GM23338 (cell line): Measurements from ENCODE around the gene XYLT1. TPM values are rescaled to one million over a fixed set of nuclear protein-coding genes. Genes with fewer than 3 reads are reported as not detected.

Source experiments
- ATAC-seq: fragments of 200-7000 bp; cut with Tn5 transposase; 3 replicates; pipeline ENCODE4 v1.9.1; 2020
- DNase-seq: peaks from one replicate; pipeline ENCODE4 v3.0.0-alpha.2; 2015; ENCODE audit warnings: low spot score
- H2AFZ ChIP-seq: fragments of 200-600 bp; sonication (generic); 2 replicates; pipeline ENCODE4 v1.8.0; 2016; ENCODE audit warnings: antibody characterized with exemption, mild to moderate bottlenecking, moderate library complexity
- H3F3A ChIP-seq: fragments of 200-600 bp; sonication (generic); replicated peaks from 2 replicates; pipeline ENCODE4 v1.8.0; 2017; ENCODE audit warnings: antibody characterized with exemption, mixed run types, low read depth
- H3K27ac ChIP-seq: fragments of 200-600 bp; sonication (generic); 2 replicates; pipeline ENCODE4 v1.6.1; 2016; ENCODE audit warnings: low read depth
- H3K27me3 ChIP-seq: fragments of 200-600 bp; sonication (generic); 2 replicates; pipeline ENCODE4 v1.8.0; 2016; ENCODE audit warnings: mild to moderate bottlenecking, mixed run types, moderate library complexity; ENCODE audit not compliant: insufficient read depth
- H3K36me3 ChIP-seq: fragments of 200-600 bp; sonication (generic); 2 replicates; pipeline ENCODE4 v1.8.0; 2016; ENCODE audit warnings: mild to moderate bottlenecking; ENCODE audit not compliant: insufficient read depth
- H3K4me1 ChIP-seq: fragments of 200-600 bp; sonication (generic); 2 replicates; pipeline ENCODE4 v1.8.0; 2016; ENCODE audit warnings: mild to moderate bottlenecking, moderate library complexity; ENCODE audit not compliant: insufficient read depth
- H3K4me2 ChIP-seq: fragments of 200-600 bp; sonication (generic); 2 replicates; pipeline ENCODE4 v1.7.1; 2017; ENCODE audit warnings: mixed run types
- H3K4me3 ChIP-seq: fragments of 200-600 bp; sonication (generic); 2 replicates; pipeline ENCODE4 v1.6.1; 2016; ENCODE audit warnings: mixed run types
- H3K79me2 ChIP-seq: fragments of 200-600 bp; sonication (generic); replicated peaks from 2 replicates; pipeline ENCODE4 v1.8.0; 2017; ENCODE audit warnings: mild to moderate bottlenecking; ENCODE audit not compliant: insufficient read depth
- H3K9me2 ChIP-seq: fragments of 200-600 bp; sonication (generic); 2 replicates; pipeline ENCODE4 v1.8.0; 2017; ENCODE audit not compliant: insufficient read depth
- H4K20me1 ChIP-seq: fragments of 200-600 bp; sonication (generic); replicated peaks from 2 replicates; pipeline ENCODE4 v1.8.0; 2017; ENCODE audit warnings: mild to moderate bottlenecking; ENCODE audit not compliant: insufficient read depth
- H3K27ac Mint-ChIP-seq: 2 replicates; pipeline ENCODE4 v1.8.0; 2020; ENCODE audit warnings: inconsistent platforms, mild to moderate bottlenecking, moderate library complexity, mixed read lengths
- H3K27me3 Mint-ChIP-seq: 3 replicates; pipeline ENCODE4 v1.8.0; 2022; ENCODE audit warnings: low read depth, mild to moderate bottlenecking, moderate library complexity, mixed read lengths, inconsistent platforms; ENCODE audit not compliant: insufficient read depth, poor library complexity
- H3K36me3 Mint-ChIP-seq: 3 replicates; pipeline ENCODE4 v1.8.0; 2021; ENCODE audit warnings: low read depth, mild to moderate bottlenecking, inconsistent platforms, moderate library complexity, mixed read lengths
- H3K4me1 Mint-ChIP-seq: 3 replicates; pipeline ENCODE4 v1.8.0; 2020; ENCODE audit warnings: mild to moderate bottlenecking, inconsistent platforms, mixed read lengths
- H3K4me3 Mint-ChIP-seq: 3 replicates; pipeline ENCODE4 v1.8.0; 2021; ENCODE audit warnings: moderate library complexity, mild to moderate bottlenecking, inconsistent platforms, mixed read lengths
- H3K9me3 Mint-ChIP-seq: 3 replicates; pipeline ENCODE4 v1.8.0; 2020; ENCODE audit warnings: moderate library complexity, mild to moderate bottlenecking, inconsistent platforms, mixed read lengths
- CREB1 ChIP-seq: fragments of 250-450 bp; sonication (Bioruptor Pico); IDR thresholded peaks from 2 replicates; pipeline ENCODE4 v1.5.0; 2020; ENCODE audit warnings: low read depth, mild to moderate bottlenecking, moderate library complexity
- CTCF ChIP-seq, 2 experiments: fragments of 200-600 bp in 1 of 2; sonication (generic) in 1 of 2; conservative IDR thresholded peaks; 2 replicates each; pipeline versions ENCODE4 v1.5.1 to v1.6.1; 2016 to 2017; ENCODE audit warnings: antibody characterized with exemption in 2 of 2, low read depth in 2 of 2, mild to moderate bottlenecking in 2 of 2, moderate library complexity in 1 of 2
- EZH2 ChIP-seq: fragments of 200-600 bp; sonication (generic); IDR thresholded peaks from one replicate; pipeline ENCODE4 v1.8.0; 2017; ENCODE audit warnings: antibody characterized with exemption, mild to moderate bottlenecking, low read depth; ENCODE audit not compliant: unreplicated experiment
- EZH2phosphoT487 ChIP-seq: fragments of 200-600 bp; sonication (generic); IDR thresholded peaks from one replicate; pipeline ENCODE4 v1.8.1; 2018; ENCODE audit warnings: antibody characterized with exemption; ENCODE audit not compliant: unreplicated experiment
- JUNB ChIP-seq: IDR thresholded peaks from one replicate; pipeline ENCODE4 v1.6.1; 2016; ENCODE audit warnings: antibody characterized with exemption; ENCODE audit not compliant: unreplicated experiment
- NANOG ChIP-seq: IDR thresholded peaks from 2 replicates; pipeline ENCODE4 v1.6.1; 2016; ENCODE audit warnings: antibody characterized with exemption, borderline replicate concordance
- POLR2AphosphoS5 ChIP-seq: IDR thresholded peaks from 2 replicates; pipeline ENCODE4 v1.6.1; 2016; ENCODE audit warnings: antibody characterized with exemption, low read depth
- REST ChIP-seq: IDR thresholded peaks from one replicate; pipeline ENCODE4 v1.6.1; 2018; ENCODE audit warnings: antibody characterized with exemption; ENCODE audit not compliant: unreplicated experiment
- STAT1 ChIP-seq: IDR thresholded peaks from one replicate; pipeline ENCODE4 v1.6.1; 2016; ENCODE audit warnings: antibody characterized with exemption; ENCODE audit not compliant: unreplicated experiment
- ZNF114 ChIP-seq: fragments of 250-450 bp; sonication (Bioruptor Pico); IDR thresholded peaks from 2 replicates; pipeline ENCODE4 v1.5.0; 2020; ENCODE audit warnings: mild to moderate bottlenecking, moderate library complexity
- ZNF331 ChIP-seq: fragments of 250-450 bp; sonication (Bioruptor Pico); IDR thresholded peaks from 2 replicates; pipeline ENCODE4 v1.5.0; 2020; ENCODE audit warnings: low read depth, mild to moderate bottlenecking, moderate library complexity
- ZNF462 ChIP-seq: fragments of 250-450 bp; sonication (Bioruptor Pico); IDR thresholded peaks from 2 replicates; pipeline ENCODE4 v1.5.0; 2020; ENCODE audit warnings: mild to moderate bottlenecking, moderate library complexity
- polyA plus RNA-seq: library from polyadenylated mRNA; unstranded; fragments of >200 nt; fragmentation: Nextera tagmentation; extraction: Ambion mirVana; gene quantifications from 2 replicates; pipeline ENCODE4 v1.2.1, GENCODE V29; 2016
- total RNA-seq: library from RNA; depleted of rRNA; stranded (reverse); fragments of >200 nt; shearing (Covaris generic); gene quantifications from 2 replicates; pipeline ENCODE4 v1.2.3, GENCODE V29; 2014

Gene XYLT1
- total and polyA plus RNA-seq, 2 experiments from 2014 or later = 3.5 to 24.7 TPM

GRCh38 chr16:17128791-17129190 is 342.0 kb downstream of the XYLT1 start (continued):
- TF ChIP-seq ZNF462 (CRISPR knock-in tag) = no peak
- TF ChIP-seq EZH2 = no peak
- TF ChIP-seq POLR2AphosphoS5 = no peak
- TF ChIP-seq JUNB = no peak
- TF ChIP-seq STAT1 = no peak
- no peak for TF ChIP-seq CTCF (conservative IDR thresholded peaks at IDR 0.05; ENCODE audit: low read depth in 2 of 2)
- TF ChIP-seq EZH2phosphoT487 = no peak
- no peak for TF ChIP-seq NANOG
- TF ChIP-seq ZNF114 (CRISPR knock-in tag) = no peak

GRCh38 chr16:17126156-17126555 is 344.6 kb downstream of the XYLT1 start:
- DNase-seq (no peak), ATAC-seq (no peak)
- Histone ChIP-seq H3F3A (no peaks in the 10 kb centered on the region), H3K79me2 (no peaks in the 10 kb centered on the region), H3K4me3 (no peak overlapping the region), H3K36me3 (peaks cover 12% of the 10 kb centered on the region), H2AFZ (no peak overlapping the region), H3K27me3 (no peaks in the 10 kb centered on the region), H3K4me2 (no peak overlapping the region), H4K20me1 (no peaks in the 10 kb centered on the region; the same call in 1 of the 2 replicates), H3K27ac (no peak overlapping the region), H3K9me2 (no peaks in the 10 kb centered on the region; the same call in 1 of the 2 replicates), H3K4me1 (peaks cover 4% of the 10 kb centered on the region; the same call in 1 of the 2 replicates)
- Mint-ChIP-seq H3K9me3 (no peaks in the 10 kb centered on the region), H3K36me3 (peaks cover 38% of the 10 kb centered on the region), H3K27ac (no peak overlapping the region), H3K4me3 (no peak overlapping the region), H3K4me1 (no peaks in the 10 kb centered on the region), H3K27me3 (no peaks in the 10 kb centered on the region)
- TF ChIP-seq CREB1 (no peak), POLR2AphosphoS5 (no peak), ZNF331 (CRISPR knock-in tag) (no peak), REST (no peak)
